Testis (tissue), 3 donors: ENCODE results near the gene LACTB. TPM values are rescaled to one million over a fixed set of nuclear protein-coding genes. Genes with fewer than 3 reads are reported as not detected.

Source experiments
- DNase-seq: peaks from one replicate; pipeline ENCODE4 v3.0.0-alpha.2; 2019
- H3K27ac ChIP-seq, 2 donors: fragments of 200-600 bp; sonication (generic); one replicate each; pipeline ENCODE4 v1.5.1; 2019
- H3K27me3 ChIP-seq: fragments of 200-600 bp; sonication (generic); one replicate; pipeline ENCODE4 v1.5.1; 2019
- H3K36me3 ChIP-seq: fragments of 200-600 bp; sonication (generic); one replicate; pipeline ENCODE4 v1.5.1; 2017; ENCODE audit warnings: low read depth; ENCODE audit errors: missing control alignments
- H3K4me1 ChIP-seq: fragments of 200-600 bp; sonication (generic); one replicate; pipeline ENCODE4 v1.5.1; 2019
- H3K4me3 ChIP-seq, 2 donors: fragments of 200-600 bp; sonication (generic); one replicate each; pipeline ENCODE4 v1.5.1; 2017 to 2019
- H3K9me3 ChIP-seq: fragments of 200-600 bp; sonication (generic); one replicate; pipeline ENCODE4 v1.5.1; 2017
- CTCF ChIP-seq, 3 experiments: fragments of 450-650 bp in 2 of 3; fragments of 200-600 bp in 1 of 3; sonication (generic) in 1 of 3; IDR thresholded peaks; one replicate each; pipeline ENCODE4 v1.5.1; 2016 to 2019; ENCODE audit warnings: antibody characterized with exemption in 3 of 3, mild to moderate bottlenecking in 2 of 3, moderate library complexity in 1 of 3
- POLR2A ChIP-seq: fragments of 450-650 bp; IDR thresholded peaks from one replicate; pipeline ENCODE4 v1.6.1; 2017; ENCODE audit warnings: antibody characterized with exemption, mild to moderate bottlenecking, moderate library complexity
- WGBS, 2 donors: methylation state at CpG; one replicate each; pipeline ENCODE4 v1.1.5; 2018; 5-methylcytosine and 5-hydroxymethylcytosine counted together
- intact Hi-C: fragments of 100-400 bp; cut with DNase I; formaldehyde crosslinking; loops from one replicate; pipeline ENCODE4 v1.15.1; 2023; ENCODE audit warnings: low total_unique reads
- polyA plus RNA-seq: library from polyadenylated mRNA; stranded (reverse); fragments of 350-450 nt; fragmentation: Illumina TruSeq; extraction: RNeasy Lipid Tissue Mini Kit (QIAGEN cat#74804); gene quantifications from one replicate; pipeline ENCODE4 v1.2.3, GENCODE V29; 2014; ENCODE audit warnings: low read depth, low replicate concordance; ENCODE audit not compliant: insufficient read depth
- total RNA-seq, 2 donors: library from RNA; depleted of rRNA; stranded (reverse); fragments of >200 nt; gene quantifications; one replicate each; pipeline ENCODE4 v1.2.3, GENCODE V29; 2016

Gene LACTB
- total and polyA plus RNA-seq, 3 donors from 2014 or later = 8.9 to 24.7 (median 17.1) TPM

- WGBS, 2 donors = 0% methylated on average over 16 of the region's 16 CpGs
- DNase-seq = peak; percentile 70
- Histone ChIP-seq H3K36me3 (no peaks in the 10 kb centered on the region), H3K4me3 (peak overlapping the region; percentile 94 to 95), H3K27me3 (no peaks in the 10 kb centered on the region), H3K9me3 (no peaks in the 10 kb centered on the region), H3K27ac (peak overlapping the region; percentile 96 to 99), H3K4me1 (peaks cover 5% of the 10 kb centered on the region)
- intact Hi-C loops = no loop called here
- no peak for TF ChIP-seq POLR2A
These were observed 35.1 kb downstream of the LACTB start for GRCh38 chr15:63156755-63157117.

GRCh38 chr15:63157118-63157843 is 35.6 kb downstream of the LACTB start, which contains the start of gene RPS27L:
TSS of gene RPS27L (minus strand) at chr15:63157477. CDS start at chr15:63157405, 72 bp downstream.
- TF ChIP-seq CTCF (IDR thresholded peaks at IDR 0.05) = no peak
- peak; percentile 46 for TF ChIP-seq POLR2A
- intact Hi-C loops = no loop called here
- 1 to 2% methylated on average over 24 to 60 of the region's 60 CpGs for WGBS, 2 donors

GRCh38 chr15:63157891-63158431 is 36.3 kb downstream of the LACTB start:
- intact Hi-C loops = no loop called here
- Histone ChIP-seq H3K36me3 (no peaks in the 10 kb centered on the region), H3K27ac (peak overlapping the region; percentile 96 to 99), H3K27me3 (no peaks in the 10 kb centered on the region), H3K4me3 (peak overlapping the region; percentile 94 to 95), H3K9me3 (no peaks in the 10 kb centered on the region), H3K4me1 (peaks cover 5% of the 10 kb centered on the region)
- DNase-seq = peak; percentile 81
- 2 to 3% methylated on average over 18 of the region's 18 CpGs for WGBS, 2 donors
- TF ChIP-seq POLR2A = no peak
- TF ChIP-seq CTCF (IDR thresholded peaks at IDR 0.05) = no peak

More at GRCh38 chr15:63157118-63157843, 35.6 kb downstream of the LACTB start, which contains the start of gene RPS27L:
- H3K36me3 ChIP-seq = no peaks in the 10 kb centered on the region
- H3K27ac ChIP-seq = peak within 1 kb of the TSS; percentile 96 to 99
- DNase-seq = peak; percentile 96
- no peaks in the 10 kb centered on the region for H3K27me3 ChIP-seq
- H3K4me3 ChIP-seq = peak within 1 kb of the TSS; percentile 94 to 95
- H3K9me3 ChIP-seq = no peaks in the 10 kb centered on the region
- peaks cover 5% of the 10 kb centered on the region for H3K4me1 ChIP-seq

GRCh38 chr15:63160638-63161037 is 39.0 kb downstream of the LACTB start:
- H3K27me3 ChIP-seq = no peaks in the 10 kb centered on the region
- intact Hi-C loops = no loop called here
- H3K36me3 ChIP-seq = no peaks in the 10 kb centered on the region
- H3K4me3 ChIP-seq = no peak overlapping the region
- TF ChIP-seq POLR2A (no peak), CTCF (IDR thresholded peaks at IDR 0.05) (no peak)
- no peak overlapping the region for H3K27ac ChIP-seq
- peaks cover 5% of the 10 kb centered on the region for H3K4me1 ChIP-seq
- no peak for DNase-seq
- no peaks in the 10 kb centered on the region for H3K9me3 ChIP-seq

GRCh38 chr15:63163217-63163616 is 41.6 kb downstream of the LACTB start:
- TF ChIP-seq CTCF (IDR thresholded peaks at IDR 0.05) = no peak
- no peak for TF ChIP-seq POLR2A
- H3K27ac ChIP-seq = no peak overlapping the region
- H3K4me1 ChIP-seq = no peaks in the 10 kb centered on the region
- H3K27me3 ChIP-seq = no peaks in the 10 kb centered on the region
- intact Hi-C loops = no loop called here
- H3K9me3 ChIP-seq = no peaks in the 10 kb centered on the region
- H3K4me3 ChIP-seq = no peak overlapping the region
- no peaks in the 10 kb centered on the region for H3K36me3 ChIP-seq
- 84 to 93% methylated on average over 4 of the region's 4 CpGs for WGBS, 2 donors
- DNase-seq = no peak
